ENCODE data around the gene RNF5.

The RNF5 gene

DNA sequence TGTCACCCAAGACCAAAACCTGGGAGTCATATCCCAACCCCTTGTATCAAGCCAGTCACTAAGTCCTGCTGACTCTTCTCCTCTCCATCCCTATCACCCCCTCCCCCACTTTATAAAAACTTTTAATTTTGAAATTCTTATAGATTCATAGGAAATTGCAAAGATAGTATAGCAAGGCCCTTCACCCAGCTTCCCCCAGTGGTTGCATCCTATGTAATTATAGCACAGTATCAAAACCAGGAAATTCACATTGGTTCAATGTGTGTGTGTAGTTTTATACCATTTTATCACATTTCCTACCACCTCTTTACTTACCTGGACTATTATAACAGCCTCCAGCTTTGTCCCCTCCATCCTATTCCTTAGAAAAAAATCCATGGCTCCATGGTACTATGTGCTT lies 20.2 kb upstream of the RNF5 start:
- Histone ChIP-seq H3K4me3 (ENCODE audit: low read length, poor library complexity, severe bottlenecking) (no peak overlapping the region), H3K9me2 (replicated peaks; ENCODE audit: low read depth, low read length) (no peaks in the 10 kb centered on the region), H4K20me1 (ENCODE audit: insufficient read depth, low read length, poor library complexity, severe bottlenecking) (no peaks in the 10 kb centered on the region), H3K9me3 (ENCODE audit: insufficient read depth, low read depth, low read length) (no peaks in the 10 kb centered on the region), H3K79me2 (ENCODE audit: insufficient read depth, low read length) (peaks cover 17% of the 10 kb centered on the region), H3F3A (ENCODE audit: low read depth) (no peaks in the 10 kb centered on the region), H3K4me1 (ENCODE audit: insufficient read depth, low read length, poor library complexity, severe bottlenecking) (peaks cover 19% of the 10 kb centered on the region), H3K27me3 (ENCODE audit: insufficient read depth, low read length, poor library complexity, severe bottlenecking) (no peaks in the 10 kb centered on the region), H3K36me3 (ENCODE audit: insufficient read depth, low read length) (peaks cover 11% of the 10 kb centered on the region; the same call in 1 of the 2 replicates), H2AFZ (ENCODE audit: low read length) (no peak overlapping the region), H3K9ac (ENCODE audit: low read depth, low read length, poor library complexity, severe bottlenecking) (no peak overlapping the region), H3K4me2 (ENCODE audit: low read depth, low read length, poor library complexity, severe bottlenecking) (no peak overlapping the region)
- TF ChIP-seq, protein P1, sequence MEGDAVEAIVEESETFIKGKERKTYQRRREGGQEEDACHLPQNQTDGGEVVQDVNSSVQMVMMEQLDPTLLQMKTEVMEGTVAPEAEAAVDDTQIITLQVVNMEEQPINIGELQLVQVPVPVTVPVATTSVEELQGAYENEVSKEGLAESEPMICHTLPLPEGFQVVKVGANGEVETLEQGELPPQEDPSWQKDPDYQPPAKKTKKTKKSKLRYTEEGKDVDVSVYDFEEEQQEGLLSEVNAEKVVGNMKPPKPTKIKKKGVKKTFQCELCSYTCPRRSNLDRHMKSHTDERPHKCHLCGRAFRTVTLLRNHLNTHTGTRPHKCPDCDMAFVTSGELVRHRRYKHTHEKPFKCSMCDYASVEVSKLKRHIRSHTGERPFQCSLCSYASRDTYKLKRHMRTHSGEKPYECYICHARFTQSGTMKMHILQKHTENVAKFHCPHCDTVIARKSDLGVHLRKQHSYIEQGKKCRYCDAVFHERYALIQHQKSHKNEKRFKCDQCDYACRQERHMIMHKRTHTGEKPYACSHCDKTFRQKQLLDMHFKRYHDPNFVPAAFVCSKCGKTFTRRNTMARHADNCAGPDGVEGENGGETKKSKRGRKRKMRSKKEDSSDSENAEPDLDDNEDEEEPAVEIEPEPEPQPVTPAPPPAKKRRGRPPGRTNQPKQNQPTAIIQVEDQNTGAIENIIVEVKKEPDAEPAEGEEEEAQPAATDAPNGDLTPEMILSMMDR (conservative IDR thresholded peaks at IDR 0.05; ENCODE audit: low read length): no peak
- TF ChIP-seq EZH2phosphoT487 (IDR thresholded peaks at IDR 0.05; ENCODE audit: borderline replicate concordance): no peak

DNA sequence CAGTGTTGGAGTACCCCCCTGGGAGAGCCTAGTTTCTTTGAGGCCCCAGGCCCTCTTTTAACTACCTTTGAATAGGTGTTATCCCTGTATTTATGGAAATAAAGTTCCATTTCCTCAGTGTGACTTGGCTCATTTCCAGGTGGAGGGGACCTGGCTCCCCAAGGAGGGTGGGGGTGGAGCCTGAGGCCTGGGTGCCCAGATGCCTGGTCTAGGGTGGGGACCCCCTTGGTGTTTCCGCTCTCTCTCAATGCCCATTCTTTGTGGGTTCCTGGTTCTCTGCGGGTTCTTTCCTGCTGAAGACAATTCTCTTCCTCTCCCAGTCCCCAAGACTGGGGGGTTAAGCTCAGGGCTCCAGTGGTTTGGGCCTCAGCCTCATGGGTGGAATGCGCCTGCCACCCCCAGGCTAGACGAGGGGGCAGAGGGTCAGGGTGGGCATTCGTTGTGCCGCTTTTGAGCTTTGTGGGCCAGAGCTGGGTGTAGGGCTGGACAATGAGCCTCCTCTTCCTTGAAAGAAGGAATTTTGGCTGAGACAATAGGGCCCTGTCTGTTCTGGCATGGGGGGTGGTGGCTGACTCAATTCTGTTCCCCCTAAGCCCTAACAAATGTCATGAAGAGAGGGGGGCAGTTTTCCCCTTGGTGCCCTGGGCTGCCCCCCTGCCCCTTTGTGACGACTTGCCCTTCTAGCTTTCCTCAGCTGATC lies 14.5 kb upstream of the RNF5 start:
- no peak overlapping the region for H3K9ac ChIP-seq (ENCODE audit: low read depth, low read length, poor library complexity, severe bottlenecking)
- H3K27me3 ChIP-seq (ENCODE audit: insufficient read depth, low read length, poor library complexity, severe bottlenecking): no peaks in the 10 kb centered on the region
- H3K4me1 ChIP-seq (ENCODE audit: insufficient read depth, low read length, poor library complexity, severe bottlenecking): no peaks in the 10 kb centered on the region
- no peaks in the 10 kb centered on the region for H4K20me1 ChIP-seq (ENCODE audit: insufficient read depth, low read length, poor library complexity, severe bottlenecking)
- H3K9me2 ChIP-seq (replicated peaks; ENCODE audit: low read depth, low read length): no peaks in the 10 kb centered on the region
- H3K79me2 ChIP-seq (ENCODE audit: insufficient read depth, low read length): no peaks in the 10 kb centered on the region
- H3K36me3 ChIP-seq (ENCODE audit: insufficient read depth, low read length): peaks cover 14% of the 10 kb centered on the region; the same call in 1 of the 2 replicates
- no peak overlapping the region for H2AFZ ChIP-seq (ENCODE audit: low read length)
- TF ChIP-seq EZH2phosphoT487 (IDR thresholded peaks at IDR 0.05; ENCODE audit: borderline replicate concordance): no peak
- TF ChIP-seq, protein P1 (conservative IDR thresholded peaks at IDR 0.05; ENCODE audit: low read length): no peak
- no peaks in the 10 kb centered on the region for H3F3A ChIP-seq (ENCODE audit: low read depth)
- H3K9me3 ChIP-seq (ENCODE audit: insufficient read depth, low read depth, low read length): no peaks in the 10 kb centered on the region
- no peak overlapping the region for H3K4me2 ChIP-seq (ENCODE audit: low read depth, low read length, poor library complexity, severe bottlenecking)
- no peak overlapping the region for H3K4me3 ChIP-seq (ENCODE audit: low read length, poor library complexity, severe bottlenecking)

DNA sequence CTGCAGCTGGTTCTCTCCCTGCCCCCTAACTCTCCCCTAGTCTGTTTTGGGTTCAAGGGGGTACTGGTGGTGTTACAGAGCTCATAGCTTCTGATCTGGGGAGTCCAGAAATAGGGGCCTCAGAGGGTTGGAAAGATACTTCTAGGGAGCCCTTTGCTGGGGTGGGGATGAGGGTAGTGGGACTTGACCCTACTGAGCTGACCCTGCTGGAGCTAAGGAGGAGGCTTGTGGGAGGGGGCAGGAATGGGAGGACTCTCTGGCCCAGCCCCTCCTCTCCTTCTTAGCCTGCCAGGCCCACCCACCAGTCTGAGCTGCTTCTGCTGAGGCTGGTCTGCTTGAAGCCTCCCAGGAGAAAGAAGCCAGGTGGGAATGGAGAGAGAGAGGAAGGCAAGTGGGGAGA lies 13.9 kb upstream of the RNF5 start, which contains the start of gene EGFL8:
TSS of gene EGFL8 (plus strand) at position 301 of the 400 bp plus-strand sequence. CDS start 1,571 bp downstream, outside the sequence.
- H3K4me3 ChIP-seq (ENCODE audit: low read length, poor library complexity, severe bottlenecking): no peak within 1 kb of the TSS
- H3F3A ChIP-seq (ENCODE audit: low read depth): no peaks in the 10 kb centered on the region
- H3K27me3 ChIP-seq (ENCODE audit: insufficient read depth, low read length, poor library complexity, severe bottlenecking): no peaks in the 10 kb centered on the region
- no peaks in the 10 kb centered on the region for H3K9me3 ChIP-seq (ENCODE audit: insufficient read depth, low read depth, low read length)
- no peaks in the 10 kb centered on the region for H3K79me2 ChIP-seq (ENCODE audit: insufficient read depth, low read length)
- H2AFZ ChIP-seq (ENCODE audit: low read length): no peak within 1 kb of the TSS
- no peaks in the 10 kb centered on the region for H3K9me2 ChIP-seq (replicated peaks; ENCODE audit: low read depth, low read length)
- no peaks in the 10 kb centered on the region for H4K20me1 ChIP-seq (ENCODE audit: insufficient read depth, low read length, poor library complexity, severe bottlenecking)
- H3K4me1 ChIP-seq (ENCODE audit: insufficient read depth, low read length, poor library complexity, severe bottlenecking): no peaks in the 10 kb centered on the region
- no peak within 1 kb of the TSS for H3K9ac ChIP-seq (ENCODE audit: low read depth, low read length, poor library complexity, severe bottlenecking)
- H3K4me2 ChIP-seq (ENCODE audit: low read depth, low read length, poor library complexity, severe bottlenecking): no peak within 1 kb of the TSS
- H3K36me3 ChIP-seq (ENCODE audit: insufficient read depth, low read length): peaks cover 17% of the 10 kb centered on the region; the same call in 1 of the 2 replicates
- no peak for TF ChIP-seq EZH2phosphoT487 (IDR thresholded peaks at IDR 0.05; ENCODE audit: borderline replicate concordance)
- TF ChIP-seq, protein P1 (conservative IDR thresholded peaks at IDR 0.05; ENCODE audit: low read length): no peak

Measured in Loucy (cell line).